CD14-positive monocyte (primary cell): ENCODE data around the gene XRCC4. TPM values are rescaled to one million over a fixed set of nuclear protein-coding genes. Genes with fewer than 3 reads are reported as not detected.

Experiments used
- DNase-seq, 3 donors: peaks; one replicate each; pipeline ENCODE4 v3.0.0-alpha.2; 2011 to 2022
- H2AFZ ChIP-seq: 2 replicates; pipeline ENCODE4 v1.6.0; 2012; ENCODE audit warnings: mild to moderate bottlenecking, low read depth, low read length, inconsistent platforms; ENCODE audit not compliant: insufficient read depth, poor library complexity, severe bottlenecking
- H3K27ac ChIP-seq, 2 donors: 1 replicate in 1 of 2; 2 replicates in 1 of 2; pipeline ENCODE4 v1.5.1; 2012 to 2013; ENCODE audit warnings: low read length in 2 of 2, control low read depth in 1 of 2, inconsistent platforms in 1 of 2, low read depth in 1 of 2, mild to moderate bottlenecking in 1 of 2
- H3K27me3 ChIP-seq, 2 donors: one replicate each; pipeline versions ENCODE4 v1.6.0 to v1.6.1; 2011 to 2013; ENCODE audit warnings: low read length in 2 of 2; ENCODE audit not compliant: control insufficient read depth in 2 of 2, insufficient read depth in 2 of 2
- H3K36me3 ChIP-seq, 2 donors: replicated peaks in 1 of 2; 1 replicate in 1 of 2; 2 replicates in 1 of 2; pipeline versions ENCODE4 v1.5.1 to v1.6.1; 2012 to 2013; ENCODE audit warnings: low read length in 2 of 2, control low read depth in 1 of 2, inconsistent platforms in 1 of 2, mild to moderate bottlenecking in 1 of 2; ENCODE audit not compliant: insufficient read depth in 2 of 2, control insufficient read depth in 1 of 2
- H3K4me1 ChIP-seq, 2 donors: 1 replicate in 1 of 2; 2 replicates in 1 of 2; pipeline versions ENCODE4 v1.5.1 to v1.6.1; 2012 to 2013; ENCODE audit warnings: low read length in 2 of 2, control low read depth in 1 of 2, inconsistent platforms in 1 of 2, mild to moderate bottlenecking in 1 of 2, moderate library complexity in 1 of 2; ENCODE audit not compliant: insufficient read depth in 2 of 2, control insufficient read depth in 1 of 2
- H3K4me2 ChIP-seq: replicated peaks from 2 replicates; pipeline ENCODE3; 2012; ENCODE audit warnings: low read length, moderate library complexity, mild to moderate bottlenecking; ENCODE audit not compliant: poor library complexity, severe bottlenecking; ENCODE audit errors: extremely low read depth
- H3K4me3 ChIP-seq, 3 experiments: fragments of 200-600 bp in 1 of 3; sonication (generic) in 1 of 3; replicated peaks in 1 of 3; 1 replicate in 2 of 3; 2 replicates in 1 of 3; pipeline ENCODE4 v1.5.1; 2011 to 2013; ENCODE audit warnings: low read length in 3 of 3, mild to moderate bottlenecking in 3 of 3, control low read depth in 2 of 3, low read depth in 2 of 3, inconsistent platforms in 1 of 3, moderate library complexity in 1 of 3
- H3K79me2 ChIP-seq: 2 replicates; pipeline ENCODE4 v1.6.0; 2012; ENCODE audit warnings: mild to moderate bottlenecking, control low read depth, inconsistent platforms, low read length, moderate library complexity; ENCODE audit not compliant: insufficient read depth
- H3K9ac ChIP-seq: 2 replicates; pipeline ENCODE4 v1.6.0; 2017; ENCODE audit warnings: low read length, mild to moderate bottlenecking; ENCODE audit not compliant: insufficient read depth, poor library complexity, severe bottlenecking
- H3K9me3 ChIP-seq, 2 donors: replicated peaks in 1 of 2; 1 replicate in 1 of 2; 2 replicates in 1 of 2; pipeline versions ENCODE4 v1.5.1 to v1.6.1; 2012 to 2013; ENCODE audit warnings: low read length in 2 of 2, control low read depth in 1 of 2; ENCODE audit not compliant: control insufficient read depth in 1 of 2, insufficient read depth in 1 of 2
- H4K20me1 ChIP-seq: 2 replicates; pipeline ENCODE4 v1.6.0; 2012; ENCODE audit warnings: mild to moderate bottlenecking, low read length, control low read depth, moderate library complexity; ENCODE audit not compliant: insufficient read depth
- H3K27ac Mint-ChIP-seq, 7 donors: one replicate each; pipeline ENCODE4 v1.8.0; 2020; ENCODE audit warnings: mild to moderate bottlenecking in 7 of 7, mixed read lengths in 7 of 7, moderate library complexity in 6 of 7, inconsistent platforms in 2 of 7
- H3K27me3 Mint-ChIP-seq, 3 donors: one replicate each; pipeline ENCODE4 v1.8.0; 2021 to 2022; ENCODE audit warnings: low read depth in 3 of 3, mild to moderate bottlenecking in 3 of 3, mixed read lengths in 3 of 3, moderate library complexity in 3 of 3, inconsistent platforms in 1 of 3
- H3K36me3 Mint-ChIP-seq, 2 donors: one replicate each; pipeline ENCODE4 v1.8.0; 2020; ENCODE audit warnings: mixed read lengths in 2 of 2, inconsistent platforms in 1 of 2, mild to moderate bottlenecking in 1 of 2
- H3K4me1 Mint-ChIP-seq: one replicate; pipeline ENCODE4 v1.8.0; 2020; ENCODE audit warnings: mild to moderate bottlenecking, mixed read lengths
- H3K4me3 Mint-ChIP-seq, 2 donors: one replicate each; pipeline ENCODE4 v1.8.0; 2020; ENCODE audit warnings: mild to moderate bottlenecking in 2 of 2, mixed read lengths in 2 of 2, moderate library complexity in 1 of 2
- H3K9me3 Mint-ChIP-seq, 7 donors: one replicate each; pipeline ENCODE4 v1.8.0; 2020 to 2022; ENCODE audit warnings: mixed read lengths in 7 of 7, mild to moderate bottlenecking in 6 of 7, moderate library complexity in 6 of 7, inconsistent platforms in 2 of 7
- WGBS: methylation state at CpG from one replicate; pipeline ENCODE4 v1.1.5; 2013; ENCODE audit warnings: missing lambda C conversion rate; ENCODE audit not compliant: insufficient coverage; 5-methylcytosine and 5-hydroxymethylcytosine counted together
- intact Hi-C, 2 donors: fragments of 100-400 bp; cut with micrococcal nuclease; formaldehyde crosslinking; loops; one replicate each; pipeline versions ENCODE4 v1.15.0 to v1.15.1; 2023
- polyA plus RNA-seq, 3 donors: library from polyadenylated mRNA; depleted of rRNA in 1 of 3; unstranded in 2 of 3; stranded (reverse) in 1 of 3; fragments of 300-500 nt in 2 of 3; fragments of >200 nt in 1 of 3; fragmentation: Illumina TruSeq in 2 of 3; gene quantifications; 1 replicate in 2 of 3; 2 replicates in 1 of 3; pipeline ENCODE4 v1.2.3, GENCODE V29; 2012 to 2021
- TF ChIP-seq, protein P1 (sequence below): fragments of 200-600 bp; IDR thresholded peaks from one replicate; pipeline ENCODE4 v1.8.0; 2022; ENCODE audit warnings: antibody characterized with exemption, mild to moderate bottlenecking

XRCC4 gene
- polyA plus RNA-seq, 3 donors: 4.0 to 21.8 (median 16.3) TPM

DNA sequence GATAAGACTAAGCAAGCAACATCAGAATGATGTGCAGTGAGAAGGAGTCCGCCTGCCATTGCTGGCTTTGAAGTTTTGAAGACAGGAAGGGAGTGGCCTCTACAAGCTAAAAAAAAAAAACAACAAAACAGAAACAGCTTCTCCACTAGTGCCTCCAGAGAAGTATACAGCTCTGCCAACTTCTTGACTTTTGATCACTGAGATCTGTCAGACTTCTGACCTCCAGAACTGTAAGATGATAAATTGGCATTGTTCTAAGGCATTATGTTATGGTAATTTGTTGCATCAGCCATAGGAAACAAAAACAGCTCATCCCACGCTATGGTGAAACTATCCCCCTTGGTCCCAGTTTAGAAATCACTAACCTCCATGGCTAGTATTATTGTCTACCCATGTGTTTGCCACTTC lies 263.2 kb downstream of the XRCC4 start:
- WGBS: no CpG with 5 or more reads among the region's 2 CpGs
- H3K36me3 ChIP-seq: no peaks in the 10 kb centered on the region
- H3K9me3 Mint-ChIP-seq: peaks cover 2 to 12% (median 8%) of the 10 kb centered on the region in 7 donors
- H3K36me3 Mint-ChIP-seq: peaks cover 2 to 5% of the 10 kb centered on the region in 2 donors
- no peaks in the 10 kb centered on the region for H3K79me2 ChIP-seq
- H3K4me2 ChIP-seq: peak overlapping the region; percentile 49
- peaks cover 14% of the 10 kb centered on the region for H3K4me1 Mint-ChIP-seq
- peaks cover 13% of the 10 kb centered on the region in 2 donors for H3K4me1 ChIP-seq
- TF ChIP-seq, protein P1, sequence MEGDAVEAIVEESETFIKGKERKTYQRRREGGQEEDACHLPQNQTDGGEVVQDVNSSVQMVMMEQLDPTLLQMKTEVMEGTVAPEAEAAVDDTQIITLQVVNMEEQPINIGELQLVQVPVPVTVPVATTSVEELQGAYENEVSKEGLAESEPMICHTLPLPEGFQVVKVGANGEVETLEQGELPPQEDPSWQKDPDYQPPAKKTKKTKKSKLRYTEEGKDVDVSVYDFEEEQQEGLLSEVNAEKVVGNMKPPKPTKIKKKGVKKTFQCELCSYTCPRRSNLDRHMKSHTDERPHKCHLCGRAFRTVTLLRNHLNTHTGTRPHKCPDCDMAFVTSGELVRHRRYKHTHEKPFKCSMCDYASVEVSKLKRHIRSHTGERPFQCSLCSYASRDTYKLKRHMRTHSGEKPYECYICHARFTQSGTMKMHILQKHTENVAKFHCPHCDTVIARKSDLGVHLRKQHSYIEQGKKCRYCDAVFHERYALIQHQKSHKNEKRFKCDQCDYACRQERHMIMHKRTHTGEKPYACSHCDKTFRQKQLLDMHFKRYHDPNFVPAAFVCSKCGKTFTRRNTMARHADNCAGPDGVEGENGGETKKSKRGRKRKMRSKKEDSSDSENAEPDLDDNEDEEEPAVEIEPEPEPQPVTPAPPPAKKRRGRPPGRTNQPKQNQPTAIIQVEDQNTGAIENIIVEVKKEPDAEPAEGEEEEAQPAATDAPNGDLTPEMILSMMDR: no peak
- no peaks in the 10 kb centered on the region for H4K20me1 ChIP-seq
- H3K4me3 Mint-ChIP-seq: peak overlapping the region in 1 of 2 donors; percentile 36
- intact Hi-C loops: no loop called here
- H3K27ac Mint-ChIP-seq: peak overlapping the region; percentile 42 to 86 (median 61)
- no peaks in the 10 kb centered on the region for H3K27me3 ChIP-seq
- DNase-seq: peak; percentile 32 to 53 (median 34)
- H3K9ac ChIP-seq: no peak overlapping the region
- H3K9me3 ChIP-seq: peaks cover 0 to 4% of the 10 kb centered on the region in 2 donors
- H3K4me3 ChIP-seq: peak overlapping the region in 1 of 3 experiments; percentile 28
- H2AFZ ChIP-seq: peak overlapping the region; percentile 60
- peak overlapping the region in 1 of 2 donors; percentile 68 for H3K27ac ChIP-seq
- no peaks in the 10 kb centered on the region for H3K27me3 Mint-ChIP-seq

DNA sequence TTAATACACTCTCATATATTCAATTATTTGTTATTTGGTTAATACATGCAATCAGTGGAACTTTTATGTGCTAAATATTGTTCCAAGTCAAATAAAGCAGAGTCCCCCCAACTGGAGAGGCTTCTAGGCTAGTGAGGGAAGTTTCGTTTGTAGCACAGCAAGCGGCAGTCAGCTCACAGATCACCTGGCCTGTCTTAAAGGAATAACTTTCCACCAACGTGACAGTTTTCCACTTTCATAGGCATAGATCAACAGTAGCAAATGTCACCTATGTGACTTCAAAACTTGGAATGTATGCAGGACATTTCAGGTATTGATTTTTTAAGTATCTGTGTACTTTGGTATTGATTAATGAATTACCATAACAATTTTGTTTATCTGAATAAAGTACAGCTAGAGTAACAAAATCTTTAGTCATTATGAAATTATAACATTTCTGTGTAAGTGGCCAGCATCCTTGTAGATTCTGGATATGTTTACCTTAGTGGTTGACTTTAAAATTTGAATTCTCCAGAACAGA lies 264.5 kb downstream of the XRCC4 start:
- TF ChIP-seq, protein P1: no peak
- Histone ChIP-seq H3K27me3 (no peaks in the 10 kb centered on the region), H2AFZ (peak overlapping the region; percentile 25), H4K20me1 (no peaks in the 10 kb centered on the region), H3K79me2 (no peaks in the 10 kb centered on the region), H3K4me3 (no peak overlapping the region), H3K4me1 (peaks cover 13% of the 10 kb centered on the region in 2 donors), H3K27ac (no peak overlapping the region), H3K9me3 (peaks cover 0 to 13% of the 10 kb centered on the region in 2 donors), H3K9ac (no peak overlapping the region), H3K36me3 (peaks cover 0 to 4% of the 10 kb centered on the region in 2 donors), H3K4me2 (no peak overlapping the region)
- Mint-ChIP-seq H3K4me1 (peaks cover 14% of the 10 kb centered on the region), H3K36me3 (peaks cover 2 to 5% of the 10 kb centered on the region in 2 donors), H3K9me3 (peaks cover 4 to 14% (median 10%) of the 10 kb centered on the region in 7 donors), H3K4me3 (no peak overlapping the region), H3K27ac (no peak overlapping the region), H3K27me3 (no peaks in the 10 kb centered on the region)
- intact Hi-C loops: no loop called here
- WGBS: no CpG with 5 or more reads among the region's 3 CpGs
- DNase-seq: no peak
